HepG2 (cell line): ENCODE measurements around the gene HDAC5.

Experiments
- ASH2L ChIP-seq: fragments of 300-600, 200-600 bp; sonication (generic); IDR thresholded peaks from 2 replicates; pipeline ENCODE4 v1.7.0; 2017; ENCODE audit warnings: low read depth, mild to moderate bottlenecking, moderate library complexity, mixed read lengths, low read length; ENCODE audit not compliant: insufficient read length
- ETV6 ChIP-seq: sonication (generic); formaldehyde crosslinking; conservative IDR thresholded peaks from 2 replicates; pipeline ENCODE4 v1.4.0; 2020; ENCODE audit warnings: missing genetic modification reagents
- HNRNPL ChIP-seq: fragments of 200-400 bp; formaldehyde crosslinking; IDR thresholded peaks from 2 replicates; pipeline ENCODE4 v1.6.1; 2017; ENCODE audit warnings: mild to moderate bottlenecking, low read depth, low read length
- MYC ChIP-seq: sonication (generic); formaldehyde crosslinking; IDR thresholded peaks from 2 replicates; pipeline ENCODE4 v1.9.0; 2021; ENCODE audit warnings: missing genetic modification reagents, borderline replicate concordance
- NFIC ChIP-seq: IDR thresholded peaks from 2 replicates; pipeline ENCODE4 v1.6.1; 2012; ENCODE audit warnings: mild to moderate bottlenecking, low read length, inconsistent platforms
- PRDM10 ChIP-seq: sonication (generic); formaldehyde crosslinking; IDR thresholded peaks from 2 replicates; pipeline ENCODE4 v1.4.0; 2020; ENCODE audit warnings: low read depth, missing genetic modification reagents
- ZNF430 ChIP-seq: sonication (generic); formaldehyde crosslinking; IDR thresholded peaks from 2 replicates; pipeline ENCODE4 v1.9.0; 2021; ENCODE audit warnings: mild to moderate bottlenecking, missing genetic modification reagents

DNA sequence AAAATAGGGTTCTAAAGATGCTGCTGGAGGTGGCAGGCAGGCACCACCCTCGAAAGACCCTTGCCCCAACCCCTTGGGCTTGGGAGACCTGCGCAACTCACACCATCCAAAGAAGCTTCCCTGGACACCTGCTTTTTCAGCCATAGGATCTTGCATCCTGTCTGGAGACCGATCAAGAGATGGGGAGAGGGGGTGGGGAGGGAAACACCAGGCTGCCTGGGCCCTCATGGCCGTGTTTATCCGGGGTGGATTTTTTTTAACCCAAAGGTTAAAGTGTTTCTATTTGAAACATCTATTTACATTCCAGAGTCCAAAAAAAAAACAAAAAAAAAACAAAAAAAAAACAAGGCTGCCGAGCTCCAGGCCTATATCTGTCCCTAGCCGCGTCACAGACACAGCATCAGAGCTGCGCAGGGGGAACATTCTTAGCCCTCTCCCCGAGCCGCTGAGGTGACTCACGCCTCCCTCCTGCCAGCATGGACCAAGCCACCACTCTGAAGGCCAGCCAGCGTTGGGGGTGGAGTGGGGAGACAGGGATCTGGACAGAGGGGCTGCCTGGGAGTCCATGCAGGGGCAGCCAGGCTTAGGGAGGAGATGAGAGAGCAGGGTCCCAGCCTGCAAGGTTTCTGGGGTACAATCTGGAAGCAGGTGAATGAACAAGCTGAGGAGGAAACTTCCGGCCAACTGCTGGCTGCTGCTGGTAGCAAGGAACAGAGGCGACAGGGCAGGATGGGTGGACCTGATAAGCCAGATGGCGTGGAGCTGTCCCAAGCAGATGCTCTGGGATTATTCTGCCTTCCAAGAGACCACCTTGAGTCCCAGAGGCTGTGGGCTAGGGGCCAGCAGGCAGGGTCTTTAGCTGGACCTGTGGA lies 14.8 kb downstream of the HDAC5 start:
- TF ChIP-seq ASH2L (peak; percentile 91), ZNF430 (peak; percentile 95), ETV6 (CRISPR knock-in tag) (peak; percentile 41; the same call in 1 of the 2 replicates), HNRNPL (peak; percentile 63; the same call in 1 of the 2 replicates), PRDM10 (CRISPR knock-in tag) (peak; percentile 96), MYC (CRISPR knock-in tag) (peak; percentile 87), NFIC (peak; percentile 86)
